Measurements from ENCODE around the gene MYRFL. TPM values are rescaled to one million over a fixed set of nuclear protein-coding genes. Genes with fewer than 3 reads are reported as not detected.

MYRFL gene
- total and polyA plus RNA-seq, 9 donors = 0.24 to 0.38 TPM; not detected in 7

DNA sequence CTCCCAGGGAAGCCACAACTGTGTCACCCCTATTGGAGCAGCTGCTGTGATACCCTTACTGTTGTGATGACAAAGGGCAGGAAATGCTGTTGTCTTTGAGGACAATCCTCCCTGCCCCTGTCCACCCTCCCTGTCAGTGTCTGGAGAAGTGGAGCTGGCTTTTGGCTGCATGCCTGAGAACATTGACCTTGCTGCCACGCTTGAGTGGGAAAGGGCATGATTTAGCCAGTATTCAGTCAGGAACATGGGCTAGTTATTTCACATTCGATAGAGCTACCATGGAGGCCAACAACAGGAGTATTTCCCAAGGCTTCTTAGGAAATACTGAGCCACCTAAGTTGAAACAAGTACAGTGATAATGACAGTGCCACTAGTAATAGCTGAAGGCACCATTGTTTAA, 59.4 kb downstream of the MYRFL start:
- H3K27me3 ChIP-seq = no peaks in the 10 kb centered on the region
- H3K36me3 ChIP-seq = no peaks in the 10 kb centered on the region
- no peak overlapping the region for H3K27ac ChIP-seq
- H3K9me3 ChIP-seq = no peaks in the 10 kb centered on the region
- 62 to 84% (median 68%) methylated on average over 2 of the region's 2 CpGs for WGBS, 3 donors
- H3K4me3 ChIP-seq = no peak overlapping the region
- intact Hi-C loops (cut with DNase I) = loop anchor here in 3 of 4 donors (5.0 kb wide), 1 partner anchor 693 kb away; no protein-coding TSS in a partner anchor
- DNase-seq = no peak
- H3K4me1 ChIP-seq (ENCODE audit: insufficient read depth) = no peaks in the 10 kb centered on the region
- no peak for TF ChIP-seq EP300 (IDR thresholded peaks at IDR 0.05)
- TF ChIP-seq POLR2A (IDR thresholded peaks at IDR 0.05) = no peak
- TF ChIP-seq, protein P1, sequence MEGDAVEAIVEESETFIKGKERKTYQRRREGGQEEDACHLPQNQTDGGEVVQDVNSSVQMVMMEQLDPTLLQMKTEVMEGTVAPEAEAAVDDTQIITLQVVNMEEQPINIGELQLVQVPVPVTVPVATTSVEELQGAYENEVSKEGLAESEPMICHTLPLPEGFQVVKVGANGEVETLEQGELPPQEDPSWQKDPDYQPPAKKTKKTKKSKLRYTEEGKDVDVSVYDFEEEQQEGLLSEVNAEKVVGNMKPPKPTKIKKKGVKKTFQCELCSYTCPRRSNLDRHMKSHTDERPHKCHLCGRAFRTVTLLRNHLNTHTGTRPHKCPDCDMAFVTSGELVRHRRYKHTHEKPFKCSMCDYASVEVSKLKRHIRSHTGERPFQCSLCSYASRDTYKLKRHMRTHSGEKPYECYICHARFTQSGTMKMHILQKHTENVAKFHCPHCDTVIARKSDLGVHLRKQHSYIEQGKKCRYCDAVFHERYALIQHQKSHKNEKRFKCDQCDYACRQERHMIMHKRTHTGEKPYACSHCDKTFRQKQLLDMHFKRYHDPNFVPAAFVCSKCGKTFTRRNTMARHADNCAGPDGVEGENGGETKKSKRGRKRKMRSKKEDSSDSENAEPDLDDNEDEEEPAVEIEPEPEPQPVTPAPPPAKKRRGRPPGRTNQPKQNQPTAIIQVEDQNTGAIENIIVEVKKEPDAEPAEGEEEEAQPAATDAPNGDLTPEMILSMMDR (IDR thresholded peaks at IDR 0.05) = no peak

DNA sequence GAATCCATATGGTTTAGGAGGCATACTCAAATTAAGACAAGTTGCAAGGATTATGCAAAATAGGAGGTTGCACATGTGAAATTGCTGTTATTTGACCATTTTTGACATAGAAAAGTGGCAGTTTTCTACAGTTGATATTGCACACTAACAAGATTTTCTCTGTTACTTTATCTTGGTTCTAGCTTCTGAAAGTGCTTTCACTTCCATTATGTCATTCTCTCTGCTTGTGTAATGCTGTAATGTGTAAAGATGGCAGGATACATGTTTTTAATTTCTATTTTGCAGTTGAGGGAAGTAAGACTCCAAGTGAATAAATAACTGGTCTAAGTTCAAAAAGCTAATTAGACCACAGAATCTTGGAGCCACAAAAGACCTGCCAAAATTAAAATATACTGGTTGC, 60.6 kb downstream of the MYRFL start:
- Histone ChIP-seq H3K4me1 (ENCODE audit: insufficient read depth) (no peaks in the 10 kb centered on the region), H3K4me3 (no peak overlapping the region), H3K27me3 (no peaks in the 10 kb centered on the region), H3K36me3 (no peaks in the 10 kb centered on the region), H3K27ac (no peak overlapping the region), H3K9me3 (no peaks in the 10 kb centered on the region)
- intact Hi-C loops (cut with DNase I) = no loop called here
- TF ChIP-seq, protein P1 (IDR thresholded peaks at IDR 0.05) = no peak
- no peak for DNase-seq

DNA sequence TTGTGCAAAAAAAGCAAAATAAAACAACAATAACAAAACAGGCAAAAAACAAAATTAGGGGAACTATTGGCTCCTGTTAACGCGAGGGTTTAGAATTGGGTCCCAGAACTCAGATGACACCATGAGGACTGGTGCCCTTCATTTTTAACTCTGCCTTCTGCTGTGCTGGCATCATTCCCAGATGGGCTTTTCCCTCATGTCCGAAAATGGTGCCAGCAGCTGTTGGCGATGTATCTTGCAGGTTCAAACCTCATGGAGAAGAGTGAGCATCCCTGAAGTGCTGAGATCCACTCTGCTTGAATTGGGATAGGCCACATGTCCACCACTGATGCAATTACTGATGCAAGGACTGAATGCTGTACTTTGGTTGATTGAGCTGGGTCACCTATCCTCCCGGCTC, 61.1 kb downstream of the MYRFL start:
- Histone ChIP-seq H3K27me3 (no peaks in the 10 kb centered on the region), H3K4me1 (ENCODE audit: insufficient read depth) (no peaks in the 10 kb centered on the region), H3K9me3 (no peaks in the 10 kb centered on the region), H3K27ac (no peak overlapping the region), H3K36me3 (no peaks in the 10 kb centered on the region), H3K4me3 (no peak overlapping the region)
- no peak for DNase-seq
- intact Hi-C loops (cut with DNase I) = no loop called here
- TF ChIP-seq POLR2A (IDR thresholded peaks at IDR 0.05) (no peak), EP300 (IDR thresholded peaks at IDR 0.05) (no peak)
- TF ChIP-seq, protein P1 (IDR thresholded peaks at IDR 0.05) = no peak
- 50 to 70% (median 55%) methylated on average over 5 of the region's 5 CpGs for WGBS, 3 donors

DNA sequence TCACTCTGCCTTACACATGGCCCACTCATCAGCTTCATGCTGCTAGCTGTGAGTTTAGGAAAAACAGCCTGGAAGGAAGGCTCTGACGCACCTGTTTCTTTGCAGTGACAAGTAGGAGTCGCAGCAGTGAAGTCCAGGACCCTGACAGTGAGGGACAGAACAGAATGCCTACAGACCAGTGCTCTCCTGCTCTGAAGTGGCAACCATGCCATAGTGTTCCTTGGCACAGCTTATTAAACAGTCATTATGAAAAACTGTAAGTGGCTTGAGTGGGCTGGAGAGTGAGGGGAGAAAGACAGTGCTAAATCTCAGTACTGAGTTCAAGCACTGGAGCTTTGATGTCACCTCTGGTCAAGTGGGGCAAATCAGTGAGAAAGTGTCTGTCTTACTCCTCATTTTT, 61.7 kb downstream of the MYRFL start:
- Histone ChIP-seq H3K4me1 (ENCODE audit: insufficient read depth) (no peaks in the 10 kb centered on the region), H3K27ac (no peak overlapping the region), H3K4me3 (no peak overlapping the region), H3K9me3 (no peaks in the 10 kb centered on the region), H3K27me3 (no peaks in the 10 kb centered on the region), H3K36me3 (no peaks in the 10 kb centered on the region)
- DNase-seq = no peak
- no peak for TF ChIP-seq POLR2A (IDR thresholded peaks at IDR 0.05)
- no peak for TF ChIP-seq EP300 (IDR thresholded peaks at IDR 0.05)
- TF ChIP-seq, protein P1 (IDR thresholded peaks at IDR 0.05) = no peak
- intact Hi-C loops (cut with DNase I) = no loop called here
- 89 to 93% (median 91%) methylated on average over 2 of the region's 2 CpGs for WGBS, 3 donors

DNA sequence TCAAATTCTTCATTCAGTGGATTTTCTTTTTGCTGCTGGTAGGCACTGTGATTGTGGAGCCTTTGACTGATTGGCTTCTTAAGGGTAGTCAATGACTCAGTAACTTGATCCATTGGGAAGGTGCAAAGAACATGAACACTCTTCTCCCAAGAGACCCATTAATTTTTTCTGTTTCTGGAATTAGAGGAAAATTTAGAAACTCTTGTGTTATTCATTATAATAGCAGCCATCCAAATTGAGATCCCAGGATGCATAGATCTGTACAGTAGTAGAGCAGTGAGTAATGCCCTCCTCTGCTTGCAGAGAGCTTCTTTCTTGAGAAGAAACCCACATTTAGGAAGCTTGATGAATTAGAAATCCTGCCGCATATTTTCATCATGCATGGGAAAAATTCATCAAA, 63.9 kb downstream of the MYRFL start:
- Histone ChIP-seq H3K9me3 (no peaks in the 10 kb centered on the region), H3K27me3 (no peaks in the 10 kb centered on the region), H3K27ac (no peak overlapping the region), H3K4me1 (ENCODE audit: insufficient read depth) (no peaks in the 10 kb centered on the region), H3K4me3 (no peak overlapping the region), H3K36me3 (no peaks in the 10 kb centered on the region)
- DNase-seq = no peak
- intact Hi-C loops (cut with DNase I) = no loop called here
- TF ChIP-seq EP300 (IDR thresholded peaks at IDR 0.05) = no peak
- TF ChIP-seq, protein P1 (IDR thresholded peaks at IDR 0.05) = no peak
- TF ChIP-seq POLR2A (IDR thresholded peaks at IDR 0.05) = no peak
- 91 to 93% (median 92%) methylated on average over 1 of the region's 1 CpG for WGBS, 3 donors
